Chondrocyte (in vitro differentiated cells): ENCODE measurements around the gene GAD2. TPM values are rescaled to one million over a fixed set of nuclear protein-coding genes. Genes with fewer than 3 reads are reported as not detected.

Experiments
- DNase-seq: peaks from one replicate; pipeline ENCODE4 v3.0.0; 2021; ENCODE audit warnings: mixed read lengths, low spot score
- H3K27ac Mint-ChIP-seq: one replicate; pipeline ENCODE4 v1.8.0; 2021; ENCODE audit warnings: mild to moderate bottlenecking, moderate library complexity, mixed read lengths; ENCODE audit not compliant: unreplicated experiment
- H3K27me3 Mint-ChIP-seq: 2 replicates; pipeline ENCODE4 v1.8.0; 2021; ENCODE audit warnings: low read depth, mixed read lengths
- H3K36me3 Mint-ChIP-seq: 2 replicates; pipeline ENCODE4 v1.8.0; 2021; ENCODE audit warnings: low read depth, mixed read lengths
- H3K4me1 Mint-ChIP-seq: 2 replicates; pipeline ENCODE4 v1.8.0; 2021; ENCODE audit warnings: low read depth, mild to moderate bottlenecking, mixed read lengths
- H3K4me3 Mint-ChIP-seq: one replicate; pipeline ENCODE4 v1.8.0; 2021; ENCODE audit warnings: mild to moderate bottlenecking, moderate library complexity, mixed read lengths; ENCODE audit not compliant: unreplicated experiment
- H3K9me3 Mint-ChIP-seq: 2 replicates; pipeline ENCODE4 v1.8.0; 2021; ENCODE audit warnings: low read depth, mixed read lengths
- total RNA-seq: library from RNA; stranded (reverse); gene quantifications from 3 replicates; pipeline ENCODE4 v1.2.1, GENCODE V29; 2021
- TF ChIP-seq, protein P1 (sequence below): fragments of 200-600 bp; sonication (generic); IDR thresholded peaks from 2 replicates; pipeline ENCODE4 v1.5.0; 2021; ENCODE audit warnings: antibody characterized with exemption, mild to moderate bottlenecking, moderate library complexity

Gene GAD2
- total RNA-seq, 1 donor from 2014 or later = not detected

GRCh38 chr10:26221541-26221940 lies 5.0 kb downstream of the GAD2 start:
- Mint-ChIP-seq H3K9me3 (no peaks in the 10 kb centered on the region), H3K36me3 (peaks cover 1% of the 10 kb centered on the region), H3K4me1 (peaks cover 7% of the 10 kb centered on the region), H3K27me3 (peaks cover 58% of the 10 kb centered on the region), H3K4me3 (no peak overlapping the region), H3K27ac (no peak overlapping the region)
- TF ChIP-seq, protein P1, sequence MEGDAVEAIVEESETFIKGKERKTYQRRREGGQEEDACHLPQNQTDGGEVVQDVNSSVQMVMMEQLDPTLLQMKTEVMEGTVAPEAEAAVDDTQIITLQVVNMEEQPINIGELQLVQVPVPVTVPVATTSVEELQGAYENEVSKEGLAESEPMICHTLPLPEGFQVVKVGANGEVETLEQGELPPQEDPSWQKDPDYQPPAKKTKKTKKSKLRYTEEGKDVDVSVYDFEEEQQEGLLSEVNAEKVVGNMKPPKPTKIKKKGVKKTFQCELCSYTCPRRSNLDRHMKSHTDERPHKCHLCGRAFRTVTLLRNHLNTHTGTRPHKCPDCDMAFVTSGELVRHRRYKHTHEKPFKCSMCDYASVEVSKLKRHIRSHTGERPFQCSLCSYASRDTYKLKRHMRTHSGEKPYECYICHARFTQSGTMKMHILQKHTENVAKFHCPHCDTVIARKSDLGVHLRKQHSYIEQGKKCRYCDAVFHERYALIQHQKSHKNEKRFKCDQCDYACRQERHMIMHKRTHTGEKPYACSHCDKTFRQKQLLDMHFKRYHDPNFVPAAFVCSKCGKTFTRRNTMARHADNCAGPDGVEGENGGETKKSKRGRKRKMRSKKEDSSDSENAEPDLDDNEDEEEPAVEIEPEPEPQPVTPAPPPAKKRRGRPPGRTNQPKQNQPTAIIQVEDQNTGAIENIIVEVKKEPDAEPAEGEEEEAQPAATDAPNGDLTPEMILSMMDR = no peak
- no peak for DNase-seq

DNA sequence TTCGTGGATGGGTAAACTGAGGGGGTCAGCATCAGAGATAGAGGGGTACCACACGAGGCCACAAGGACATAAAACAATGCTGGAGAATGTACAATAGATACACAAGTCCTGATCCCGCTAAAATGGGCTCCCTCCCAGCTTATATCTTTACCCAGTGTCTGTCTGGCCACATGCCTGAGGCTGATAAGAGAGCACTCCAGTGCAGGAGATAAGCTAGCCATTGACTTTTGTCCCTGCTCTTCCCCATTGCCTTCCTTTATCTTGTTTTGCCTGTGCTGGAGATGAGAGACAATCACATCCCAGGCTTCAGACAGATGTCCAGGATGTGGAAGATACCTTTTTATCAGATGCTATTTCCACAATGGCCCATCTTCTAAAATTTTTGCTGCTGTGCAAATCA lies 6.0 kb downstream of the GAD2 start:
- Mint-ChIP-seq H3K4me3 (no peak overlapping the region), H3K9me3 (no peaks in the 10 kb centered on the region), H3K27me3 (peaks cover 48% of the 10 kb centered on the region), H3K27ac (no peak overlapping the region), H3K36me3 (peaks cover 1% of the 10 kb centered on the region), H3K4me1 (no peaks in the 10 kb centered on the region)
- no peak for DNase-seq
- TF ChIP-seq, protein P1 = no peak

DNA sequence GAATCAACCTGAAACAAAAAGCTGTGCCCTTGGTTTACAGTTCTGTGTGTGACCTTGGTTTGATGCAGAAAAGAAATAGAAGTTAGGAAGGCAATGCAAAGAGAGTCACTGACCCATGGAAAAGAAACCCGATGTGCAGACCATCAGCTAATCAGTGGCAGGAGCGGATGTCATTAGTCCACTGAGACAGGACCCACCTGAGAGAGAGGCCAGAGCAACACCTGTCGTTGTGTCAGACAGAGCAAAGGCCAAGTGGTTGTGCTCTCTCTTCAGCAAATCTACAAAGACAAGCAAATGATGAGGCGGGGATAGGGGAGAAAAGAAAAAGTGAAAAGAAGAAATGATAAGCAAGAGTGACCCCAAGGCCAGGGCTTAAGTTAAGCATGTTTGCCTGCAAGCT lies 8.7 kb downstream of the GAD2 start:
- Mint-ChIP-seq H3K36me3 (no peaks in the 10 kb centered on the region), H3K27me3 (peaks cover 28% of the 10 kb centered on the region), H3K27ac (no peak overlapping the region)

DNA sequence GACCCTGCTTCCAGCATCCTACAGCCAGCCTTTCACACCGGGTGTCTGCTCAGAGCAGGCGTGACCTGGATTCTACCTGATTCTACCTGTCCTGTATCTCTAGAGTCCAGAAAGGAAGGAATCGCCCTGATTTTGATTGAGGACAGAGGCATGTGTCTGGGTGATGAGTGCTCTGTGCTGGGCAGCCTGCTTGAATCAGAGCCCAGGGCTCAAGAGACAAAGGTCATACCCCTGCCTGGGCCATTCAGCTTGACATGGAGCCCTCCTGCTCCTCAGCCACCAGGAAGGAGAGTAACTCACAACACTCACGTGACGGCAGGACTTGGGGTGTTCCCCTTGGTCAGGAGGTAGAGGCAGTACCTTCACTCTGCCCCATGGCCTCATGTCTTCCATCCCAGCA lies 11.2 kb downstream of the GAD2 start:
- no peak overlapping the region for H3K4me3 Mint-ChIP-seq
- TF ChIP-seq, protein P1 = no peak
- no peak for DNase-seq
- peaks cover 3% of the 10 kb centered on the region for H3K9me3 Mint-ChIP-seq
- no peaks in the 10 kb centered on the region for H3K4me1 Mint-ChIP-seq
- H3K36me3 Mint-ChIP-seq = no peaks in the 10 kb centered on the region
- no peak overlapping the region for H3K27ac Mint-ChIP-seq
- peaks cover 6% of the 10 kb centered on the region for H3K27me3 Mint-ChIP-seq

More for the DNA sequence above, 8.7 kb downstream of the GAD2 start:
- H3K4me3 Mint-ChIP-seq = no peak overlapping the region
- DNase-seq = no peak
- no peaks in the 10 kb centered on the region for H3K4me1 Mint-ChIP-seq
- TF ChIP-seq, protein P1 = no peak
- no peaks in the 10 kb centered on the region for H3K9me3 Mint-ChIP-seq

DNA sequence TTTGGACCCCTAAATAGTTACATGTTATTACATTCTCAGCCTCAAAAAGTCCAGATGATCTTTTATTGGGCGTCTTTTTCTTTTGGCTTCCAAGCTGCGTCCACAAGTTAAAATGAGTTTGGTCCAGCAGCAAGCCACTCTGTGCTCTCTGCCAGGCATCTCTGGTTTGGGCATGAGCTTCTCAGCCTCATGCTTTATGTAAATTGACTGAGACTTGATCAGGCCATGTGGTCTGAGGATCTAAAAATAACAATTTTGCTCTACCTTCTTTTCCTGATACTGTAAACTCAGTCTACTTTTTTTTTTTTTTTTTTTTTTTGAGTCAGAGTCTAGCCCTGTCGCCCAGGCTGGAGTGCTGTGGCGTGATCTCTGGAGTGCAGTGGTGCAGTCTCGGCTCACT lies 15.6 kb downstream of the GAD2 start:
- no peak for DNase-seq
- Mint-ChIP-seq H3K27ac (no peak overlapping the region), H3K4me1 (no peaks in the 10 kb centered on the region), H3K4me3 (no peak overlapping the region), H3K27me3 (no peaks in the 10 kb centered on the region), H3K9me3 (peaks cover 3% of the 10 kb centered on the region), H3K36me3 (no peaks in the 10 kb centered on the region)
- TF ChIP-seq, protein P1 = no peak
